Neuronal stem cell (in vitro differentiated cells): ENCODE measurements around the gene PAGE2.
"Not testable (repeated sequence)": the region's sequence is repeated elsewhere in the genome, so short reads cannot be mapped to it uniquely, and the experiment has no call there.

ENCODE experiments used
- DNase-seq: peaks from one replicate; pipeline ENCODE4 v3.0.0-alpha.2; 2013; ENCODE audit warnings: low spot score
- H2AFZ ChIP-seq: one replicate; pipeline ENCODE4 v1.6.1; 2013; ENCODE audit warnings: mild to moderate bottlenecking, low read length, inconsistent platforms
- H2AK5ac ChIP-seq: 2 replicates; pipeline ENCODE4 v1.6.1; 2013; ENCODE audit warnings: low read depth, mild to moderate bottlenecking, inconsistent platforms, low read length, moderate library complexity, mixed read lengths
- H2BK120ac ChIP-seq: 2 replicates; pipeline ENCODE4 v1.6.1; 2013; ENCODE audit warnings: low read depth, mild to moderate bottlenecking, inconsistent platforms, low read length, moderate library complexity, mixed read lengths
- H2BK12ac ChIP-seq: one replicate; pipeline ENCODE4 v1.6.1; 2013; ENCODE audit warnings: low read length, inconsistent platforms
- H2BK15ac ChIP-seq: 2 replicates; pipeline ENCODE4 v1.6.1; 2013; ENCODE audit warnings: mild to moderate bottlenecking, low read length, inconsistent platforms, mixed read lengths
- H2BK5ac ChIP-seq: one replicate; pipeline ENCODE4 v1.6.1; 2013; ENCODE audit warnings: inconsistent platforms, mild to moderate bottlenecking, low read length, moderate library complexity
- H3K14ac ChIP-seq: one replicate; pipeline ENCODE4 v1.6.1; 2013; ENCODE audit warnings: low read length, inconsistent platforms
- H3K18ac ChIP-seq: 2 replicates; pipeline ENCODE4 v1.6.1; 2013; ENCODE audit warnings: low read length, inconsistent platforms
- H3K23ac ChIP-seq: 2 replicates; pipeline ENCODE4 v1.6.1; 2013; ENCODE audit warnings: low read depth, mild to moderate bottlenecking, mixed read lengths, low read length, inconsistent platforms; ENCODE audit not compliant: poor library complexity
- H3K27ac ChIP-seq: replicated peaks from 3 replicates; pipeline ENCODE4 v1.5.1; 2013; ENCODE audit warnings: low read length, inconsistent platforms
- H3K27me3 ChIP-seq, 3 experiments: 2 replicates each; pipeline ENCODE4 v1.6.1; 2013; ENCODE audit warnings: low read length in 3 of 3, mild to moderate bottlenecking in 2 of 3, inconsistent platforms in 1 of 3, low read depth in 1 of 3, mixed read lengths in 1 of 3, moderate library complexity in 1 of 3; ENCODE audit not compliant: control insufficient read depth in 3 of 3, insufficient read depth in 3 of 3
- H3K36me3 ChIP-seq, 2 donors: replicated peaks in 1 of 2; 2 replicates each; pipeline ENCODE4 v1.6.1; 2013; ENCODE audit warnings: low read length in 2 of 2; ENCODE audit not compliant: control insufficient read depth in 2 of 2, insufficient read depth in 2 of 2
- H3K4ac ChIP-seq: 2 replicates; pipeline ENCODE4 v1.6.1; 2013; ENCODE audit warnings: inconsistent platforms, mild to moderate bottlenecking, low read length, moderate library complexity
- H3K4me1 ChIP-seq, 2 donors: 1 replicate in 1 of 2; 2 replicates in 1 of 2; pipeline ENCODE4 v1.6.1; 2013; ENCODE audit warnings: low read length in 2 of 2, low read depth in 1 of 2; ENCODE audit not compliant: control insufficient read depth in 2 of 2, insufficient read depth in 1 of 2
- H3K4me2 ChIP-seq: one replicate; pipeline ENCODE4 v1.6.1; 2013; ENCODE audit warnings: mild to moderate bottlenecking, low read length, inconsistent platforms; ENCODE audit not compliant: insufficient read depth, poor library complexity, severe bottlenecking
- H3K4me3 ChIP-seq, 2 donors: 2 replicates each; pipeline ENCODE4 v1.5.1; 2013; ENCODE audit warnings: low read length in 2 of 2, mild to moderate bottlenecking in 2 of 2, inconsistent platforms in 1 of 2, moderate library complexity in 1 of 2
- H3K79me1 ChIP-seq: one replicate; pipeline ENCODE4 v1.6.1; 2013; ENCODE audit warnings: low read depth, mild to moderate bottlenecking, inconsistent platforms, low read length, moderate library complexity
- H3K9ac ChIP-seq: one replicate; pipeline ENCODE4 v1.6.1; 2013; ENCODE audit warnings: mild to moderate bottlenecking, low read depth, low read length, inconsistent platforms; ENCODE audit not compliant: poor library complexity
- H3K9me3 ChIP-seq, 2 donors: replicated peaks in 1 of 2; 2 replicates each; pipeline versions ENCODE3 to v1.6.1; 2013; ENCODE audit warnings: low read length in 2 of 2, mild to moderate bottlenecking in 2 of 2, inconsistent platforms in 1 of 2, low read depth in 1 of 2, mixed read lengths in 1 of 2, moderate library complexity in 1 of 2; ENCODE audit not compliant: control insufficient read depth in 2 of 2, insufficient read depth in 1 of 2
- H4K8ac ChIP-seq: one replicate; pipeline ENCODE4 v1.6.1; 2013; ENCODE audit warnings: low read depth, mild to moderate bottlenecking, inconsistent platforms, low read length, moderate library complexity
- H4K91ac ChIP-seq: one replicate; pipeline ENCODE4 v1.6.1; 2013; ENCODE audit warnings: low read length, low read depth, mild to moderate bottlenecking, inconsistent platforms; ENCODE audit not compliant: poor library complexity
- WGBS, 2 donors: extraction: QIAGEN DNeasy Blood & Tissue Kit; methylation state at CpG; one replicate each; pipeline ENCODE4 v1.1.7; 2013; ENCODE audit warnings: missing lambda C conversion rate in 2 of 2, mixed read lengths in 1 of 2; ENCODE audit not compliant: insufficient read length in 2 of 2, insufficient replicate concordance in 1 of 2; ENCODE audit errors: extremely low coverage in 2 of 2; 5-methylcytosine and 5-hydroxymethylcytosine counted together

Gene PAGE2

DNA sequence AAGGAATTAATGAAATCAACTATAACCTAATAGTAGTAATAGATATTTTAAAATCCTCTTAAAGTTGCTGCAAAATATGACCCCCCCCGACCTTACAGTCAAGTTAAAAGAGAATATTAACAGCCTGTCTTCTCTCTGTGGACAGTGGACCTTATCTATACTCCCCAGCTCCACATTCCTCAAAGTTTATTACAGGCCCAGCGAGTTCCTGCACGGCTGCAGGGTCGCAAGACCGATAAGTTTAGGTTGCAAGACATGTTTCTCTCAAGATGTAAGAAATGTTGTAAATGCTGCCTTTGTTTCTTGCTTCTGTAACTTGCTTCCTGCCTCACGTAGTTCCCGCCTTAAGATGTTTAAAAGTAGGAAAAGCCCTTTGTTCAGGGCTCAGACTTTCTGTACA lies 27.8 kb downstream of the PAGE2 start:
- H3K27ac ChIP-seq, H2BK15ac ChIP-seq, H3K9me3 ChIP-seq, H3K4me2 ChIP-seq, H3K4me1 ChIP-seq, H3K27me3 ChIP-seq, H2BK120ac ChIP-seq, H4K8ac ChIP-seq, H3K9ac ChIP-seq, H3K36me3 ChIP-seq, DNase-seq, H3K14ac ChIP-seq, H2BK5ac ChIP-seq, H3K4me3 ChIP-seq, H2BK12ac ChIP-seq, H3K23ac ChIP-seq, H4K91ac ChIP-seq, H2AK5ac ChIP-seq, H3K4ac ChIP-seq, H3K79me1 ChIP-seq, H3K18ac ChIP-seq: not testable (repeated sequence)
- no CpG with 5 or more reads among the region's 7 CpGs for WGBS, 2 donors
- H2AFZ ChIP-seq, result peak overlapping the region; percentile 71

DNA sequence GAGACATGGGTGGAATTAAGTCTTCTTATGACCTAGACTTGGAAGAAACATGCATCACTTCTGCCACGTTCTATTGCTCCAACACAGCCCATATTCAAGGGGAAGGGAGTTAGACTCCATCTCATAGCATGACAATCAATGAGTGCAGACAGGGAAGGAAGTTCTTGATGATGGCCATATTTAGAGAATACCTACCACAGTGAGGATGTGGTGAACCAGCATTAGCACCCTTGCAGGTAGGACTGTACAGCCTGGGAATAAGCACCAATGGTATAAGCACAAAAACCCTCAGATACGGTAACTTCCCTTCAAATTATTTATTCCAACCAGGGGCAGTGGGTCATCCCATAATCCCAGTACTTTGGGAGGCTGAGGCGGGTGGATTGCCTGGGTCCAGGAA lies 29.8 kb downstream of the PAGE2 start:
- H2BK5ac ChIP-seq, result no peak overlapping the region
- WGBS, 2 donors, result no CpG with 5 or more reads among the region's 3 CpGs
- no peak overlapping the region for H3K23ac ChIP-seq

DNA sequence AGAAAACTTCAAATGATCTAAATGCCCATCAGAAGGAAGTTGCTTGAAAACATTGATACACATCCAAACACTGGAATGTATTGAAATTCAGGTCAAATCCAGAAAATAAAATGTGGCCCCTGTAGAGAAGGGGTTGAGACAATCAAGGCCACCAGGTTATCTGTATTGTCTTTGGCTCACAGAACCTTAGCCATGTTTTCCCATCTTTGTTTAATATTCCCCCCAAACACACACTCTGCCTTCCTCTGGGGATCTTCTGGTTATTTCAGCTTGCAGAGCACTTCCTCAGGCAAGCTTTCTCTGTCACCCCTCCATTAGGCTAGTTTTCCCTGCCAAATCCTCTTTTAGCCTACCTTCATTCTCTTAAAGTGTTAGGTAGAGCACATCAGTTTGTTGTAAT lies 30.5 kb downstream of the PAGE2 start:
- Histone ChIP-seq H3K4me1 (peaks cover 2 to 3% of the 10 kb centered on the region in 2 donors), H3K36me3 (no peaks in the 10 kb centered on the region), H3K4me3 (no peak overlapping the region), H2BK12ac (no peak overlapping the region), H3K4ac (no peak overlapping the region), H3K9ac (no peak overlapping the region), H2AFZ (no peak overlapping the region), H2AK5ac (no peak overlapping the region), H3K18ac (no peak overlapping the region), H3K14ac (no peak overlapping the region), H2BK15ac (no peak overlapping the region), H3K27ac (no peak overlapping the region), H2BK120ac (no peak overlapping the region), H3K4me2 (no peak overlapping the region), H4K91ac (no peak overlapping the region), H3K23ac (no peak overlapping the region), H3K9me3 (no peaks in the 10 kb centered on the region), H3K79me1 (no peaks in the 10 kb centered on the region), H3K27me3 (peaks cover 0 to 12% (median 0%) of the 10 kb centered on the region in 3 experiments), H2BK5ac (no peak overlapping the region), H4K8ac (no peak overlapping the region)
- no peak for DNase-seq

More for the DNA sequence above, 29.8 kb downstream of the PAGE2 start:
- Histone ChIP-seq H2BK15ac (no peak overlapping the region), H3K4me2 (no peak overlapping the region), H3K14ac (no peak overlapping the region), H3K36me3 (no peaks in the 10 kb centered on the region), H2BK12ac (no peak overlapping the region), H3K18ac (no peak overlapping the region), H2BK120ac (no peak overlapping the region), H3K27ac (no peak overlapping the region), H3K4ac (no peak overlapping the region), H4K91ac (no peak overlapping the region), H3K9me3 (no peaks in the 10 kb centered on the region), H3K4me1 (peaks cover 2 to 3% of the 10 kb centered on the region in 2 donors), H3K9ac (no peak overlapping the region), H4K8ac (no peak overlapping the region), H3K79me1 (no peaks in the 10 kb centered on the region), H2AFZ (no peak overlapping the region), H3K27me3 (peaks cover 0 to 12% (median 0%) of the 10 kb centered on the region in 3 experiments), H3K4me3 (no peak overlapping the region), H2AK5ac (no peak overlapping the region)
- DNase-seq, result no peak

DNA sequence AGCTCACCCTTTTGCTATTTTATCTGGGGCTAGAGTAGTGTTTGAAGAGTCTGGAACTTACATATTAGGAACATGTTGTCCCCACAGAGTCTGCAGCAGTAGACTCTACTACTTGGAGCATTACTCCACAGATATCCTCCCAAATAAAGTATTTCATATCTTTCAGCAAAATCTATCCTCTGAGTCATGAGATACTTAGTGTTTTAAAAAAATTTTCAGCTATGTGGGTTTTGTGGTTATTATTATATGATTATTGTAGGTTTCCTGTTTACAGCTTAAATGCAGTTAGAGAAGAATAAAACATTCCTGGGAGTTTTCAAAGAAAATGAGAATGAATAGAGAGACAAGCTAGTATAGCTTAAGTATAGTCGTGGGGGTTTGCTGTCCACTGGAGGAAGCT lies 30.9 kb downstream of the PAGE2 start:
- Histone ChIP-seq H3K79me1 (no peaks in the 10 kb centered on the region), H3K9ac (no peak overlapping the region), H3K14ac (no peak overlapping the region), H3K27ac (no peak overlapping the region), H3K4me1 (peaks cover 2 to 3% of the 10 kb centered on the region in 2 donors), H2BK5ac (no peak overlapping the region), H2AK5ac (no peak overlapping the region), H2BK15ac (no peak overlapping the region), H3K4ac (no peak overlapping the region), H3K18ac (no peak overlapping the region), H3K23ac (no peak overlapping the region), H3K4me2 (no peak overlapping the region), H3K4me3 (no peak overlapping the region), H3K27me3 (peaks cover 0 to 12% (median 0%) of the 10 kb centered on the region in 3 experiments), H2BK12ac (no peak overlapping the region), H3K9me3 (no peaks in the 10 kb centered on the region), H3K36me3 (no peaks in the 10 kb centered on the region), H4K8ac (no peak overlapping the region), H4K91ac (no peak overlapping the region), H2AFZ (no peak overlapping the region), H2BK120ac (no peak overlapping the region)
- WGBS, 2 donors, result no CpG with 5 or more reads among the region's 1 CpG
- no peak for DNase-seq
